Heart left ventricle (tissue), 13 donors: ENCODE measurements around the gene SOX18.

Experiments
- CTCF ChIP-seq, 12 donors: fragments of 200-600 bp; sonication (generic) in 4 of 12; IDR thresholded peaks; one replicate each; pipeline versions ENCODE4 v1.5.0 to v1.8.0; 2018 to 2022; ENCODE audit warnings: antibody characterized with exemption in 12 of 12, mild to moderate bottlenecking in 5 of 12
- POLR2A ChIP-seq, 2 donors: fragments of 450-650 bp; IDR thresholded peaks; one replicate each; pipeline ENCODE4 v1.6.1; 2017; ENCODE audit warnings: antibody characterized with exemption in 2 of 2, mild to moderate bottlenecking in 2 of 2, moderate library complexity in 2 of 2
- donor health status: ischemic (EF 13 %, LVEDD 7.1; RV severe dilation, severe dysfunction).
- donor health status: DM: no; HTN: yes; CAD: no.
- donor health status: DM: no; HTN: no; CAD: no.
- donor health status: ischemic (EF 25% LVEDD 6.9; RV normal size, moderate dysfunction).
- donor health status: ischemic (EF 25% LVEDD 5.7; RV mildly dilated, moderate dysfunction).
- donor health status: ischemic (EF 35%, LVEDD 5.7; RV mildly dilated, moderate dysfunction).
- donor health status: nonischemic (EF 11% LVEDD 7.7; RV severe dilation, severe dysfunction).
- donor health status: DM: yes; HTN: yes; CAD: no.
- donor health status: PGD.
- donor health status: ischemic (EF 29% LVEDD 5.4; RV normal size, mild dysfunction).
- donor health status: nonischemic (EF 23%, LVEDD 6.1; RV moderate dilation, normal function).

- TF ChIP-seq CTCF (IDR thresholded peaks at IDR 0.05), result no peak
- TF ChIP-seq POLR2A (IDR thresholded peaks at IDR 0.05), result no peak
Measured at GRCh38 chr20:64067005-64067632, 17.7 kb upstream of the SOX18 start.
